Adrenal gland (tissue), 12 donors: ENCODE data around the gene COL26A1. TPM values are rescaled to one million over a fixed set of nuclear protein-coding genes. Genes with fewer than 3 reads are reported as not detected.
A peak's percentile ranks its signal among the peaks of the same experiment; 100 is the strongest.

Source experiments
- DNase-seq, 7 donors: peaks; one replicate each; pipeline ENCODE4 v3.0.0-alpha.2; 2019 to 2020
- H3K27ac ChIP-seq, 5 donors: fragments of 200-600 bp; sonication (generic) in 4 of 5; 1 replicate in 3 of 5; 2 replicates in 2 of 5; pipeline versions ENCODE4 v1.5.1 to v1.8.0; 2016 to 2020; ENCODE audit warnings: mild to moderate bottlenecking in 1 of 5
- H3K27me3 ChIP-seq: fragments of 200-600 bp; 2 replicates; pipeline ENCODE4 v1.8.0; 2021
- H3K36me3 ChIP-seq, 2 donors: fragments of 200-600 bp; replicated peaks in 1 of 2; 1 replicate in 1 of 2; 2 replicates in 1 of 2; pipeline versions ENCODE4 v1.5.1 to v1.8.0; 2018 to 2022
- H3K4me1 ChIP-seq, 2 donors: fragments of 200-600 bp; replicated peaks in 1 of 2; 1 replicate in 1 of 2; 2 replicates in 1 of 2; pipeline versions ENCODE4 v1.5.1 to v1.8.0; 2018 to 2021
- H3K4me3 ChIP-seq, 4 donors: fragments of 200-600 bp; sonication (generic) in 3 of 4; one replicate each; pipeline ENCODE4 v1.5.1; 2016 to 2018
- H3K9me3 ChIP-seq, 3 donors: fragments of 200-600 bp; sonication (generic) in 1 of 3; replicated peaks in 1 of 3; 1 replicate in 2 of 3; 2 replicates in 1 of 3; pipeline versions ENCODE4 v1.5.1 to v1.8.0; 2016 to 2021
- POLR2A ChIP-seq, 2 donors: fragments of 450-650 bp; IDR thresholded peaks; one replicate each; pipeline ENCODE4 v1.6.1; 2017; ENCODE audit warnings: antibody characterized with exemption in 2 of 2, mild to moderate bottlenecking in 2 of 2, moderate library complexity in 1 of 2
- WGBS, 4 donors: extraction: QIAGEN DNeasy Blood & Tissue Kit in 2 of 4; methylation state at CpG; one replicate each; pipeline versions ENCODE4 v1.1.5 to v1.1.7; 2013 to 2017; 5-methylcytosine and 5-hydroxymethylcytosine counted together
- intact Hi-C, 2 donors: fragments of 100-400 bp; cut with DNase I; formaldehyde crosslinking; loops; one replicate each; pipeline versions ENCODE4 v1.14.1 to v1.15.0; 2022 to 2023
- polyA plus RNA-seq, 3 donors: library from polyadenylated mRNA; stranded (reverse); fragments of 200-250 nt in 2 of 3; fragments of 350-450 nt in 1 of 3; fragmentation: Illumina TruSeq in 1 of 3; extraction: RNeasy Lipid Tissue Mini Kit (QIAGEN cat#74804) in 1 of 3; gene quantifications; one replicate each; pipeline ENCODE4 v1.2.3, GENCODE V29; 2013 to 2014
- total RNA-seq, 9 donors: library from RNA; depleted of rRNA in 4 of 9; stranded (reverse); fragments of >200 nt in 4 of 9; fragments of 120-200 nt in 1 of 9; fragmentation: NEBNext Ultra II Directional in 1 of 9; extraction: Animal tissue kit (Norgen Biotek cat#: 25700) in 1 of 9; gene quantifications; one replicate each; pipeline versions ENCODE4 v1.1.0 to v1.2.4, GENCODE V29; 2013 to 2023
- TF ChIP-seq, protein P1 (sequence below), 6 experiments: fragments of 450-650 bp in 4 of 6; fragments of 200-600 bp in 2 of 6; sonication (generic) in 1 of 6; IDR thresholded peaks; 1 replicate in 5 of 6; 2 replicates in 1 of 6; pipeline versions ENCODE4 v1.5.1 to v1.8.0; 2016 to 2021; ENCODE audit warnings: antibody characterized with exemption in 6 of 6, mild to moderate bottlenecking in 2 of 6, moderate library complexity in 1 of 6
- donor health status: healthy with polysubstance abuse.
- donor health status: Bipolar disorder and iron deficiency.
- donor health status: DM: yes; HTN: yes; CAD: no.
- donor health status: DM: no; HTN: no; CAD: no.
- donor health status: DM: no; HTN: no; CAD: no.
- donor health status: DM: yes; HTN: yes; CAD: no.

COL26A1 gene
- total and polyA plus RNA-seq, 12 donors: 0.64 to 18.8 (median 4.6) TPM

DNA sequence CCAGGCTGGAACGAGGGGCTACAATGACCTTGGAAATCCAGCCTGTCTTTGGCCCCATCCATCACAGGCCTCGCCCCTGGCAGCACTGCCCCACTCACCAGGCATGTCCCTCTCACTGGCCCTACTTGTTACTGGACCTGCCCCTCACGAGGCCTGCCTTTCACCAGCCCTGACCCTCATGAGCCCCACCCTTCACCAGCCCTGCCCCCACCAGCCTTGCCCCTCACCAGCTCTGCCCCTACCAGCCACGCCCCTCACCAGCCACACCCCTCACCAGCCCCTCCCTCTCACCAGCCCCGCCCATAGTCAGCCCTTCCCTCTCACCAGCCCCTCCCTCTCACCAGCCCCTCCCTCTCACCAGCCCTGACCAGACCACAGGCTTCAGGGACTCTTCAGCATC lies 57.8 kb downstream of the COL26A1 start:
- DNase-seq: peak in 5 of 7 donors; percentile 29 to 64 (median 60)
- Histone ChIP-seq H3K27me3 (no peaks in the 10 kb centered on the region), H3K27ac (no peak overlapping the region), H3K4me3 (no peak overlapping the region), H3K9me3 (no peaks in the 10 kb centered on the region), H3K36me3 (no peaks in the 10 kb centered on the region), H3K4me1 (peaks cover 6% of the 10 kb centered on the region in 2 donors)
- 39 to 67% (median 51%) methylated on average over 2 to 5 of the region's 5 CpGs for WGBS, 4 donors
- intact Hi-C loops: no loop called here
- TF ChIP-seq, protein P1, sequence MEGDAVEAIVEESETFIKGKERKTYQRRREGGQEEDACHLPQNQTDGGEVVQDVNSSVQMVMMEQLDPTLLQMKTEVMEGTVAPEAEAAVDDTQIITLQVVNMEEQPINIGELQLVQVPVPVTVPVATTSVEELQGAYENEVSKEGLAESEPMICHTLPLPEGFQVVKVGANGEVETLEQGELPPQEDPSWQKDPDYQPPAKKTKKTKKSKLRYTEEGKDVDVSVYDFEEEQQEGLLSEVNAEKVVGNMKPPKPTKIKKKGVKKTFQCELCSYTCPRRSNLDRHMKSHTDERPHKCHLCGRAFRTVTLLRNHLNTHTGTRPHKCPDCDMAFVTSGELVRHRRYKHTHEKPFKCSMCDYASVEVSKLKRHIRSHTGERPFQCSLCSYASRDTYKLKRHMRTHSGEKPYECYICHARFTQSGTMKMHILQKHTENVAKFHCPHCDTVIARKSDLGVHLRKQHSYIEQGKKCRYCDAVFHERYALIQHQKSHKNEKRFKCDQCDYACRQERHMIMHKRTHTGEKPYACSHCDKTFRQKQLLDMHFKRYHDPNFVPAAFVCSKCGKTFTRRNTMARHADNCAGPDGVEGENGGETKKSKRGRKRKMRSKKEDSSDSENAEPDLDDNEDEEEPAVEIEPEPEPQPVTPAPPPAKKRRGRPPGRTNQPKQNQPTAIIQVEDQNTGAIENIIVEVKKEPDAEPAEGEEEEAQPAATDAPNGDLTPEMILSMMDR (IDR thresholded peaks at IDR 0.05): no peak
- TF ChIP-seq POLR2A (IDR thresholded peaks at IDR 0.05): no peak

DNA sequence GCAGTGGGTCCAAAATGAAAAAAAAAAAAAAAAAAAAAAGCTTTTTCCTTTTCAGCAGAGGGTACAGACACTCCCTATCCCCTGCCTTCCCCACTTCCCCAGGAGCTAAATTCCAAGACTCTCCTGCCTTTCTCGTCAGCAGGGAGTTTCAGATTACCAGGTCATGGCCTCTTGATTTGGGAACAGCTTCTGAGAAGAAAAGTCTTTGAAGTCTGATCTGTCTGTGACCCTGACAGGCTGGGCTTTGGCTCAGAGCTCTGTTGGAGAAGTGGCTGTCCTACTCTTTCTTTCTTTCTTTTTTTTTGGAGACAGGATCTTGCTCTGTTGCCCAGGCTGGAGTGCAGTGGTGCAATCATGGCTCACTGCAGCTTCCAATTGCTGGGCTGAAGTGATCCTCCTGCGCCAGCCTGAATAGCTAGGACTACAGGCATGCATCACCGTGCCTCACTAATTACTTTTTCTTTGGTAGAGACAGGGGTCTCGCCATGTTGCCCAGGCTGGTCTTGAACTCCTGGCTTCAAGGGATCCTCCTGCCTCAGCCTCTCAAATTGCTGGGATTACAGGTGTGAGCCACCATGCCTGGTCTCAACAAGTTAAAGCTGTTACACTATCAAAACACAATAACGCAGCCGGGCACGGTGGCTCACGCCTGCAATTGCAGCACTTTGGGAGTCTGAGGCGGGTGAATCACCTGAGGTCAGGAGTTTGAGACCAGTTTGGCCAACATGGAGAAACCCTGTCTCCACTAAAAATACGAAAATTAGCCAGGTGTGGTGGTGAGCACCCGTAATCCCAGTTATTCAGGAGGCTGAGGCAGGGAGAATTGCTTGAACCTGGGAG lies 59.9 kb downstream of the COL26A1 start:
- 59 to 80% (median 76%) methylated on average over 7 to 11 of the region's 11 CpGs for WGBS, 4 donors
- DNase-seq: peak; percentile 35 to 79 (median 71)
- H3K4me1 ChIP-seq: peaks cover 6% of the 10 kb centered on the region in 2 donors
- intact Hi-C loops: no loop called here
- no peaks in the 10 kb centered on the region for H3K27me3 ChIP-seq
- H3K9me3 ChIP-seq: no peaks in the 10 kb centered on the region
- H3K36me3 ChIP-seq: no peaks in the 10 kb centered on the region
- H3K27ac ChIP-seq: peak overlapping the region in 2 of 5 donors; percentile 36 to 47
- H3K4me3 ChIP-seq: no peak overlapping the region
- TF ChIP-seq, protein P1 (IDR thresholded peaks at IDR 0.05): no peak
- TF ChIP-seq POLR2A (IDR thresholded peaks at IDR 0.05): no peak

DNA sequence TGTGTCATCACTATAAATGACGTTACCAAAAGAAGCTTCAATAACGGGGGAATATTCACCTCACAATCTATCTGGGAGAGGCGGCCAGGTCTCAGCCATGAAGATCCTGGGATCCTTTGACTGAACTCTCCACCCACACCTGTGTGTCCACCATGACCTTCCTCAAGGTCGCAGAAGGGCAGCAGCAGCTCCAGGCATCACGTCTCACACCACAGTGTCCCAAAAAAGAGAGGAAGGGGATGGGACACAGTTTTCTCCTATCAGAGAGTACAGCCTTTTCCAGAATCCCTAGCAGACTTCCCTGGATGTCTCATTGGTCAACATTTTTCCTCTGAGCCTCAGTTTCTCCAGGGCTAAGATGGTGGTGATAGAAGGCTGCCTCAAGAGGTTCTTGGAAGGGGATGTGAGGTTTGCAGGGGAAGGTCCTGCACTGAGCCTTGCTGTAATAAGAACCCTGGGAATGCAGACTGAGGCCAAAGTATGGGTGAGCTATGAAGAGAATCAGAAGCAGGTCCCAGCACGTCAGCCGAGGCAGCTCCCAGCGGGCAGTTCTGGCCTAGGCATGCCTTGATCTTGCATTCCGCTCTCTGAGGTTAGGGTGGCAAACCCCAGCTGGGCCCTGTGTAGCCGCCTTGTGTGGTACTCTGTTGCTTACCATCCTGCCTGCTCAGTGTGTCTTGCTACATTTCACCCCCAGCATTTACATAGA lies 63.8 kb downstream of the COL26A1 start:
- intact Hi-C loops: no loop called here
- peaks cover 0 to 4% of the 10 kb centered on the region in 2 donors for H3K4me1 ChIP-seq
- TF ChIP-seq, protein P1 (IDR thresholded peaks at IDR 0.05): no peak
- no peak for TF ChIP-seq POLR2A (IDR thresholded peaks at IDR 0.05)
- DNase-seq: no peak
- no peak overlapping the region for H3K4me3 ChIP-seq
- H3K27me3 ChIP-seq: no peaks in the 10 kb centered on the region
- no peaks in the 10 kb centered on the region for H3K36me3 ChIP-seq
- 82 to 93% (median 87%) methylated on average over 10 of the region's 10 CpGs for WGBS, 4 donors
- no peaks in the 10 kb centered on the region for H3K9me3 ChIP-seq
- H3K27ac ChIP-seq: no peak overlapping the region

DNA sequence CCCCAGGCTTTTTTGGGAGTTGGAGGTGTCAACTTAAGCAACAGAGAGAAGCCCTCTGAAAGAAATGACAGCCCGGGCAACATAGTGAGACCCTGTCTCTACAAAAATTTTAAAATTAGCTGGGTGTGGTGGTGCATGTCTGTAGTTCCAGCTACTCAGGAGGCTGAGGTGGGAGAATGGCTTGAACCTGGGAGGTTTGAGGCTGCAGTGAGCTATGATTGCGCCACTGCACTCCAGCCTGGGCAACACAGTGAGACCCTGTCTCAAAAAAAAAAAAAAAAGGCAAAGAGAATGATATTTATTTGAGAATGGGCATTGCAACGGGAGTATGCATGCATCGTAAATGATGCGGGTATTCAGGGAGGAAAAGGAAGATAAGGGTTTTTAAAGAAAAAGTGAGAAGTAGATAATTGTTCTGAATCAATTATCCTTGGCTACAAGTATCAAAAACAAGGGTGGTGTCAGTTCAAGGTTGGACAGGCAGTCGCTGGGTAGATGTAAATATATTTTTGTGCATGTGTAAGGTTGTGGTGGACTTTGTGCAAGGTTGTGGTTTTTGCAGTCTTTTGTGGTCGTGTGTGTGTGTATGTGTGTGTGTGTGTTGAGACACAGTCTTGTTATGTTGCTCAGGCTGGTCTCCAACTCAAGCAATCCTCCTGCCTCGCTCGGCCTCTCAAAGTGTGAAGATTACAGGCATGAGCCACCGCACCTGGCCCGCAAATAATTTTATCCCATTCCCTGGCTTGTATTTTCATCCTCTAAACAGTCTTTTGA lies 65.6 kb downstream of the COL26A1 start:
- H3K27me3 ChIP-seq: no peaks in the 10 kb centered on the region
- no peaks in the 10 kb centered on the region for H3K9me3 ChIP-seq
- H3K4me1 ChIP-seq: no peaks in the 10 kb centered on the region
- WGBS, 4 donors: 62 to 83% (median 73%) methylated on average over 11 of the region's 11 CpGs
- no peak overlapping the region for H3K4me3 ChIP-seq
- H3K36me3 ChIP-seq: no peaks in the 10 kb centered on the region
- intact Hi-C loops: no loop called here
- DNase-seq: no peak
- no peak for TF ChIP-seq POLR2A (IDR thresholded peaks at IDR 0.05)
- TF ChIP-seq, protein P1 (IDR thresholded peaks at IDR 0.05): no peak
- no peak overlapping the region for H3K27ac ChIP-seq
